Tibial nerve (tissue), 3 donors: ENCODE data around the gene CFAP70.

ENCODE experiments used
- CTCF ChIP-seq, 5 experiments: fragments of 200-600 bp in 3 of 5; fragments of 450-650 bp in 2 of 5; sonication (generic) in 3 of 5; IDR thresholded peaks; one replicate each; pipeline ENCODE4 v1.5.1; 2016 to 2019; ENCODE audit warnings: antibody characterized with exemption in 5 of 5, mild to moderate bottlenecking in 3 of 5, moderate library complexity in 2 of 5
- POLR2A ChIP-seq, 2 donors: fragments of 450-650 bp; IDR thresholded peaks; one replicate each; pipeline ENCODE4 v1.6.1; 2017; ENCODE audit warnings: antibody characterized with exemption in 2 of 2, mild to moderate bottlenecking in 2 of 2, moderate library complexity in 2 of 2

- TF ChIP-seq CTCF (IDR thresholded peaks at IDR 0.05) (no peak), POLR2A (IDR thresholded peaks at IDR 0.05) (no peak)
Observed at GRCh38 chr10:73210395-73211105, 148.1 kb downstream of the CFAP70 start.
